HepG2 (cell line): ENCODE measurements around the gene ARHGAP10. TPM values are rescaled to one million over a fixed set of nuclear protein-coding genes. Genes with fewer than 3 reads are reported as not detected.

Source experiments
- ATAC-seq: fragments of 200-7000 bp; cut with Tn5 transposase; 3 replicates; pipeline ENCODE4 v1.9.1; 2020; ENCODE audit warnings: mild to moderate bottlenecking, moderate library complexity
- BruUV-seq: library from RNA; stranded (reverse); fragments of 400-500 nt; replicated peaks from 2 replicates; lab custom pipeline; 2021; lab: Mats Ljungman, UMichigan
- CTCF ChIA-PET: fragments of 300-600 bp; formaldehyde crosslinking; extraction: SDS; loops from one replicate; lab custom pipeline; 2021; ENCODE audit warnings: low total read pairs, inconsistent platforms, low intra/inter-chr PET ratio; lab: Yijun Ruan, JAX
- POLR2A ChIA-PET: fragments of 350-600 bp; sonication (Branson Sonifier 250); formaldehyde crosslinking; loops from one replicate; lab custom pipeline; 2020; ENCODE audit warnings: antibody characterized with exemption, inconsistent platforms; lab: Yijun Ruan, JAX
- DNase-seq: peaks from one replicate; pipeline ENCODE4 v3.0.0-alpha.2; 2015; ENCODE audit warnings: low spot score
- FAIRE-seq: peaks from 3 replicates; lab custom pipeline; 2011; peaks lifted over from hg19 to GRCh38; lab: Jason Lieb, UNC
- H2AFZ ChIP-seq: one replicate; pipeline ENCODE4 v1.6.1; 2011; ENCODE audit warnings: low read length, inconsistent platforms
- H3K27ac ChIP-seq: fragments of 300-600 bp; 3 replicates; pipeline ENCODE4 v1.8.0; 2011; ENCODE audit warnings: mixed run types, mild to moderate bottlenecking, mixed read lengths, low read length, inconsistent platforms; ENCODE audit not compliant: insufficient read depth; ENCODE audit errors: extremely low read length
- H3K27me3 ChIP-seq, 2 experiments: fragments of 200-600 bp in 1 of 2; 2 replicates in 1 of 2; 3 replicates in 1 of 2; pipeline versions ENCODE4 v1.6.0 to v1.8.0; 2011; ENCODE audit warnings: low read length in 2 of 2, mild to moderate bottlenecking in 2 of 2, moderate library complexity in 2 of 2, inconsistent platforms in 1 of 2; ENCODE audit not compliant: insufficient read depth in 2 of 2, control insufficient read depth in 1 of 2
- H3K36me3 ChIP-seq, 2 experiments: fragments of 200-600 bp in 1 of 2; replicated peaks in 1 of 2; 2 replicates in 1 of 2; 3 replicates in 1 of 2; pipeline versions ENCODE4 v1.5.1 to v1.8.0; 2011; ENCODE audit warnings: low read length in 2 of 2, inconsistent platforms in 1 of 2; ENCODE audit not compliant: insufficient read depth in 2 of 2, control insufficient read depth in 1 of 2
- H3K4me1 ChIP-seq: 2 replicates; pipeline ENCODE4 v1.5.1; 2012; ENCODE audit warnings: low read length, inconsistent platforms; ENCODE audit not compliant: insufficient read depth
- H3K4me2 ChIP-seq: 2 replicates; pipeline ENCODE4 v1.6.0; 2011; ENCODE audit warnings: low read depth, low read length, inconsistent platforms
- H3K4me3 ChIP-seq, 3 experiments: fragments of 200-600 bp in 1 of 3; sonication (generic), shearing (Covaris generic) in 1 of 3; replicated peaks in 1 of 3; 2 replicates each; pipeline ENCODE4 v1.5.1; 2011 to 2016; ENCODE audit warnings: low read length in 3 of 3, inconsistent platforms in 2 of 3, low read depth in 2 of 3, mild to moderate bottlenecking in 2 of 3, control low read depth in 1 of 3, mixed read lengths in 1 of 3; ENCODE audit not compliant: insufficient read depth in 1 of 3
- H3K79me2 ChIP-seq: one replicate; pipeline ENCODE4 v1.6.1; 2011; ENCODE audit warnings: low read length, inconsistent platforms; ENCODE audit not compliant: insufficient read depth
- H3K9ac ChIP-seq: 2 replicates; pipeline ENCODE4 v1.6.0; 2011; ENCODE audit warnings: mild to moderate bottlenecking, low read depth, low read length, inconsistent platforms; ENCODE audit not compliant: insufficient read depth
- H3K9me3 ChIP-seq: 2 replicates; pipeline ENCODE4 v1.5.1; 2012; ENCODE audit warnings: mild to moderate bottlenecking, low read length
- H4K20me1 ChIP-seq: 2 replicates; pipeline ENCODE4 v1.6.0; 2011; ENCODE audit warnings: inconsistent platforms, mild to moderate bottlenecking, low read length, moderate library complexity; ENCODE audit not compliant: insufficient read depth
- BRCA1 ChIP-seq: sonication (generic); formaldehyde crosslinking; IDR thresholded peaks from 2 replicates; pipeline ENCODE4 v1.4.0; 2020; ENCODE audit warnings: missing genetic modification reagents
- HMG20B ChIP-seq: conservative IDR thresholded peaks from 2 replicates; pipeline ENCODE4 v1.6.1; 2016; ENCODE audit warnings: missing genetic modification reagents, missing compliant biosample characterization
- NCOR1 ChIP-seq: fragments of 200-600 bp; sonication (generic); IDR thresholded peaks from 2 replicates; pipeline ENCODE4 v1.7.0; 2017; ENCODE audit warnings: antibody characterized with exemption, low read length, borderline replicate concordance
- XBP1 ChIP-seq: sonication (generic); formaldehyde crosslinking; IDR thresholded peaks from 2 replicates; pipeline ENCODE4 v1.5.0; 2020; ENCODE audit warnings: missing genetic modification reagents
- ZNF160 ChIP-seq: sonication (generic); formaldehyde crosslinking; IDR thresholded peaks from 2 replicates; pipeline ENCODE4 v1.8.0; 2022; ENCODE audit warnings: mild to moderate bottlenecking, inconsistent platforms, missing genetic modification reagents
- ZNF260 ChIP-seq: sonication (generic); formaldehyde crosslinking; IDR thresholded peaks from 2 replicates; pipeline ENCODE4 v1.4.0; 2020; ENCODE audit warnings: missing genetic modification reagents, low read depth, mild to moderate bottlenecking, borderline replicate concordance
- ZNF513 ChIP-seq: sonication (generic); formaldehyde crosslinking; conservative IDR thresholded peaks from 2 replicates; pipeline ENCODE4 v1.5.0; 2020; ENCODE audit warnings: missing genetic modification reagents
- ZNF530 ChIP-seq: sonication (generic); formaldehyde crosslinking; IDR thresholded peaks from 2 replicates; pipeline ENCODE4 v1.5.0; 2020; ENCODE audit warnings: low read depth, mild to moderate bottlenecking, missing genetic modification reagents
- ZNF577 ChIP-seq: sonication (generic); formaldehyde crosslinking; IDR thresholded peaks from 2 replicates; pipeline ENCODE4 v1.4.0; 2020; ENCODE audit warnings: mild to moderate bottlenecking, low read depth, missing genetic modification reagents, borderline replicate concordance
- ZNF691 ChIP-seq: sonication (generic); formaldehyde crosslinking; IDR thresholded peaks from 2 replicates; pipeline ENCODE4 v1.4.0; 2020; ENCODE audit warnings: missing genetic modification reagents, low read depth, mild to moderate bottlenecking, borderline replicate concordance
- ZNF800 ChIP-seq: sonication (generic); formaldehyde crosslinking; IDR thresholded peaks from 2 replicates; pipeline ENCODE4 v1.4.0; 2020; ENCODE audit warnings: missing genetic modification reagents
- ZSCAN21 ChIP-seq: sonication (generic); formaldehyde crosslinking; IDR thresholded peaks from 2 replicates; pipeline ENCODE4 v1.8.0; 2022; ENCODE audit warnings: mild to moderate bottlenecking, missing genetic modification reagents, moderate library complexity, borderline replicate concordance
- ZSCAN22 ChIP-seq: sonication (generic); formaldehyde crosslinking; IDR thresholded peaks from 2 replicates; pipeline ENCODE4 v1.4.0; 2020; ENCODE audit warnings: mild to moderate bottlenecking, missing genetic modification reagents
- WGBS: methylation state at CpG from one replicate; pipeline ENCODE4 v1.1.6; 2017; ENCODE audit warnings: low lambda C conversion rate; 5-methylcytosine and 5-hydroxymethylcytosine counted together
- in situ Hi-C: cut with HindIII; loops from 2 replicates; pipeline ENCODE4 v1.10.0; 2017; ENCODE audit warnings: low pct_unique_long_range_greater_than_20kb; ENCODE audit not compliant: extremely low pct_ligation_motif_present
- intact Hi-C: fragments of 100-400 bp; cut with micrococcal nuclease; formaldehyde crosslinking; loops from one replicate; pipeline ENCODE4 v1.10.0; 2022; ENCODE audit not compliant: unreplicated experiment
- polyA plus RNA-seq, 8 experiments: library from polyadenylated mRNA; depleted of rRNA in 3 of 8; stranded (reverse) in 7 of 8; unstranded in 1 of 8; fragments of >200 nt; fragmentation: Illumina TruSeq in 4 of 8; extraction: Trizol in 4 of 8; gene quantifications; 2 replicates each; pipeline versions ENCODE4 v1.2.1 to v1.2.3, GENCODE V29; 2011 to 2016; ENCODE audit warnings: low read depth in 4 of 8, missing spikeins in 1 of 8, mixed read lengths in 1 of 8; ENCODE audit not compliant: insufficient read depth in 1 of 8
- total RNA-seq, 5 experiments: library from RNA; depleted of rRNA; stranded (reverse); fragments of >200 nt; fragmentation: Illumina TruSeq; extraction: Trizol; gene quantifications; 2 replicates each; pipeline ENCODE4 v1.2.3, GENCODE V29; 2016; ENCODE audit warnings: low read depth in 1 of 5

Gene ARHGAP10
- total and polyA plus RNA-seq, 2 of the 13 experiments (the other 11 are each of a cell fraction or from before 2014, with no cell fraction given), result 0.45 to 1.6 TPM

GRCh38 chr4:148110169-148110568, 378.3 kb downstream of the ARHGAP10 start:
- BruUV-seq, result no TSS peak
- no peaks in the 10 kb centered on the region for H4K20me1 ChIP-seq
- no peaks in the 10 kb centered on the region for H3K27me3 ChIP-seq
- POLR2A ChIA-PET, result interaction anchor here (0.6 kb wide), 1 partner anchor 597 kb away, joined by 3 read pairs; no protein-coding TSS in a partner anchor
- no peak for FAIRE-seq
- H3K79me2 ChIP-seq, result no peaks in the 10 kb centered on the region
- CTCF ChIA-PET, result no interaction called here
- no peak overlapping the region for H3K27ac ChIP-seq
- TF ChIP-seq XBP1, result no peak
- no peak for TF ChIP-seq ZNF530
- no peak for TF ChIP-seq ZNF160 (CRISPR knock-in tag)
- TF ChIP-seq ZSCAN21 (CRISPR knock-in tag), result no peak
- TF ChIP-seq BRCA1, result no peak
- no peak for TF ChIP-seq ZNF691
- TF ChIP-seq NCOR1, result no peak
- TF ChIP-seq ZNF577 (CRISPR knock-in tag), result no peak
- TF ChIP-seq ZSCAN22 (CRISPR knock-in tag), result no peak
- TF ChIP-seq ZNF800 (CRISPR knock-in tag), result no peak
- TF ChIP-seq ZNF513 (CRISPR knock-in tag), result no peak
- TF ChIP-seq HMG20B, result no peak
- no peak for TF ChIP-seq ZNF260 (CRISPR knock-in tag)
- TF ChIP-seq, all 625 proteins: peak for 0
- H3K4me1 ChIP-seq, result no peaks in the 10 kb centered on the region
- no peak overlapping the region for H3K4me3 ChIP-seq
- no peaks in the 10 kb centered on the region for H3K36me3 ChIP-seq
- no peak overlapping the region for H2AFZ ChIP-seq
- no peak overlapping the region for H3K9ac ChIP-seq
- DNase-seq (no peak), ATAC-seq (no peak)
- H3K4me2 ChIP-seq, result no peak overlapping the region
- in situ Hi-C loops (no loop called here), intact Hi-C loops (no loop called here)
- H3K9me3 ChIP-seq, result no peaks in the 10 kb centered on the region
- 48% methylated on average over 3 of the region's 3 CpGs for WGBS
